GM21723 (cell line): ENCODE data around the gene SNRNP35.
"Not testable (repeated sequence)": the region's sequence is repeated elsewhere in the genome, so short reads cannot be mapped to it uniquely, and the experiment has no call there.

Experiments used
- ATAC-seq: cut with Tn5 transposase; IDR thresholded peaks from one replicate; pipeline ENCODE4 v1.9.1; 2021; ENCODE audit warnings: mild to moderate bottlenecking, moderate library complexity; ENCODE audit not compliant: unreplicated experiment

SNRNP35 gene

GRCh38 chr12:123446333-123446713 is 11.6 kb upstream of the SNRNP35 start:
- no peak for ATAC-seq

DNA sequence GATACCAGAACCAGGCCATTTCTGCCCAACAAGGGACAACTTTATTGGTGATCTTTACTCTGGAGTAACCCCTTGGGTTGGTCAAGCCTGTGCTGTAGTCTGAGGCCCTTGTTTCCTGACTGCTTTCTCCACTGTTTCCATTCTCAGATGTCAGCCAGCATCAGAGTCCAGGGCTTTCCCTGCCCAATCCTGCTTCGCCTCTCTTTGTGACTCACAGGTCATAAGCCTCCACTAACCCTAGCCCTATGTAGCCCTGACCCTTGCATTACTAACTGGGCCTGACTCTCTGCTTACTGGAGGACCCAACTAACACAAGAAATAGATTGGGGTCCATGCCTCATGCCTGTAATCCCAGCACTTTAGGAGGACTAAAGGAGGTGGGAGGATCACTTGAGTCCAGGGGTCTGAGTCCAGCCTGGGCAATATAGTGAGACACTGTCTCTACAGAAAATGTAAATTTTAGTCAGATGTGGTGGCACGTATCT is 8.6 kb upstream of the SNRNP35 start:
- ATAC-seq = no peak

DNA sequence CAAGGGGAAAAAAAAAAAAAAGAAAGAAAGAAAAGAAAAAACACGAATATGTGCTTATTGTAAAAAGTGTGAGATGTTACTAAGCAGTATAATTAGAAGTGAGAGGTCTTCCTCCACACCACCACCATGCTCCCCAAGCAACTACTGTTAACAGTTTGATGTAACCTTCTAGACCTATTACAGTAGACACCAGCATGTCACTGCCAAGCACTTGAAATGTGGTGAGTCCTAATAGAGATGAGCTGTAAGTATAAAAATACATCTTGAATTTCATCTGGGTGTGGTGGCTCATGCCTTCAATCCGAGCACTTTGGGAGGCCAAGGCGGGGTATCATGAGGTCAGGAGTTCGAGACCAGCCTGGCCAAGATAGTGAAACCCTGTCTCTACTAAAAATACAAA is 8.1 kb upstream of the SNRNP35 start:
- ATAC-seq = no peak

- no peak for ATAC-seq
Measured at GRCh38 chr12:123450636-123451035, 7.3 kb upstream of the SNRNP35 start.

- ATAC-seq = not testable (repeated sequence)
Measured at GRCh38 chr12:123452276-123452550, 5.7 kb upstream of the SNRNP35 start.

- no peak for ATAC-seq
Measured at GRCh38 chr12:123453165-123453564, 4.8 kb upstream of the SNRNP35 start.

- ATAC-seq = not testable (repeated sequence)
Measured at GRCh38 chr12:123463174-123463573, 5.2 kb downstream of the SNRNP35 start.

- no peak for ATAC-seq
Measured at GRCh38 chr12:123465084-123465483, 7.1 kb downstream of the SNRNP35 start.

DNA sequence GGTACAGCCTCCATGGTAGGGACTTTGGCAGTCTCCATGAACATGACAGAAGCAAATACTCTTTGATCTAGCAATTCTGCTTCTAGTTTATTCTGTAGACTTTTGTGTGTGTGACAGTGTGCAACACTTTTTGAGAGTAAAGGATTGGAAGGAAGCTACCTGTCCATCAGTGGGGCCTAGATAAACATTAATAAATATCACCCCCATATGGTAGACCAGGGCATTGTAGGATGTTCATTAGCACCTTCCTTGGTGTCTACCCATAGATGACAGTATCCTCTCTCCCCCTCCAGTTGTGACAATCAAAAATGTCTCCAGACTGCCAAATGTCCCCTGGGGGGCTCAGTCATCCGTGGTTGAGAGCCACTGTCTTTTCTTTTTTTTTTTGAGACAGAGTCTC is 10.8 kb downstream of the SNRNP35 start:
- ATAC-seq = peak; percentile 81

DNA sequence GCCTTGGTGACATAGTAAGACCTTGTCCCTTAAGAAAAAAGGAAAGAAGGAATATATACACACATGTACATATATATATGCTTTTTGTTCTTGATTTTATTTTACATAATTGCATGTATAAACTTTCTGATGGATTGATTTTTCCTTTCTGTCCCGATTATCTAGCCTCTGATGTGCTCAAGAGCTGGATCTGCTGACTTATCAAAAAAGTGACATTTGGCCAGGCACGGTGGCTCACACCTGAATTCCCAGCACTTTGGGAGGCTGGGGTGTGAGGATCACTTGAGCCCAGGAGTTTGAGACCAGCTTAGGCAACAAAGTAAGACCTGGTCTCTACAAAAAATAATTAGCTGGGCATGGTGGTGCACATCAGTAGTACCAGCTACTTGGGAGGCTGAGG is 12.0 kb downstream of the SNRNP35 start:
- no peak for ATAC-seq

- ATAC-seq = no peak
Measured at GRCh38 chr12:123471374-123472068, 13.6 kb downstream of the SNRNP35 start.

DNA sequence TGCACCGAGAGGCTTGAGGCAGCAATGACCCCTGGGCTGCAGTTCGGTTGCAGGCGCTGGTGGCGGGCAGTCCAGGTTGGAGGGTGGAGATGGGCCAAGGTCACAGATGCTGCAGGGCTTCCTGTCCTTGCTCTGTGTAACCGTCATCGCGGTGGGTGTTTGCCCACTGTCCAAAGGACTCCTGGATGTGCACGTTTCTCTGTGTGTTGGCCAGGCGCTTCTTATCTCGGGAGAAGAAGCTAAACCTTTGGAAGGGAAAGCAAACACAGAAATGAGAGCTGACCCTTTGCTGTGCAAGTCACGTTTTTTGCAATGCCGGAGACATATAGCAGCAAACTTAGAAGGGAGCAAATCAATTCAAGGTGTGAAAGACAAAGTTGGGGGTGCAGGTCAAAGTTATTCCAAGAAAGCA is 14.5 kb downstream of the SNRNP35 start:
- ATAC-seq = no peak

- ATAC-seq = no peak
Measured at GRCh38 chr12:123474485-123475245, 16.7 kb downstream of the SNRNP35 start.

DNA sequence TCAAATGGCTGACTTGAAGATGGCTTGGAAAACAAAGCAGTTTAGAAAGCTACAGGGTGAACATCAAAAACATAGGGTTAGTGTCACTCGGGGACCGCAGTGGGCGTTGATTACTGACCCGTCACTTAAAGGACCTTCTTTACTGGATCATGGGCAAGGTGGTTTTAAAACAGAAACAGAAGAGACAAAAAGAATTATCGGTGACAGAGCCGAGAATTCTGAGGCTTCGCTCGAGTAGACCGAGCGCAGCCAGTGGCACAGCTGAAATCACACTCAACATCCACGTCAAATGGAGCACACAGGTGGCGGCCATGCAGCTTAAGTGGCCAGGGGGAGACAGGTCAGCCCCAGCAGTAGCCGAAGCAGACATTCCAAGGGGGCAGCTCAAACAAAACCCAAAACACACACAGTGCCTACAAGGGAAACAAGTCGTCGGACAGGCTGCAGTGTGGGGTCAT is 17.3 kb downstream of the SNRNP35 start:
- no peak for ATAC-seq

DNA sequence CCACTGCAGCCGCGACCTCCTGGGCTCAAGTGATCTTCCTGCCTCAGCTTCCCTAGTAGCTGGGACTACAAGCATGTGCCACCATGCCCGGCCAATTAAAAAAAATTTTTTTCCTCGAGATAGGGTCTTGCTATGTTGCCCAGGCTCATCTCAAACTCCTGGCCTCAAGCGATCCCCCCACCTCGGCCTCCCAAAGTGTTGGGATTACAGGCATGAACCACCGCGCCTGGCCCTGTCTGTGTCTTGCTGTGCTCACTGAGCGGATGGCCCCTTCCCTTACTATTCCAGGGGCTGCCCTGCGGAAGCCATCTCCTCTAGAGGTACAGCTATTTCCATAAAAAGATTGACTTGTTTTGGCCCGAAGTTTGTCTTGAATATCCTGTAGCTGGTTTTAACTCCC is 20.1 kb downstream of the SNRNP35 start:
- no peak for ATAC-seq

DNA sequence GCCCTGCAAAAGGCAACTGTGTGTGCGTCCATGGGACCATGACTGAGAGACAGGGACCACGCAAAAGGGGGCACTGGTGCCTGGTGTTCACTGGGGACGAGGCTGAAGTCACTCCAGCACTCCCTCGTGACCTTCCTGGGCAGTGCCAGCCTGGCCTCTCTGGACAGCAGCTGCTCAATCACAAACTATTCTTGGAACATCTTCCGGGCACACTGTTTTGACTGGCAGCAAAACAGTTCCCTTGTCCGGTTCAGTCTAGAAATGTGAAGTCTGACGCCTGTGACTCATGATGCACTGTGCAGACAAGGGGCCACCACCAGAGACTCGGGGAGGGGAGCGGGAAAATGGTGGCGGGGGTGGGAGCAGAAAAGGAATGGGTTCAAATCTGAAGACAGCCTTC is 20.8 kb downstream of the SNRNP35 start:
- no peak for ATAC-seq

GRCh38 chr12:123479442-123480180 is 21.7 kb downstream of the SNRNP35 start:
- no peak for ATAC-seq

DNA sequence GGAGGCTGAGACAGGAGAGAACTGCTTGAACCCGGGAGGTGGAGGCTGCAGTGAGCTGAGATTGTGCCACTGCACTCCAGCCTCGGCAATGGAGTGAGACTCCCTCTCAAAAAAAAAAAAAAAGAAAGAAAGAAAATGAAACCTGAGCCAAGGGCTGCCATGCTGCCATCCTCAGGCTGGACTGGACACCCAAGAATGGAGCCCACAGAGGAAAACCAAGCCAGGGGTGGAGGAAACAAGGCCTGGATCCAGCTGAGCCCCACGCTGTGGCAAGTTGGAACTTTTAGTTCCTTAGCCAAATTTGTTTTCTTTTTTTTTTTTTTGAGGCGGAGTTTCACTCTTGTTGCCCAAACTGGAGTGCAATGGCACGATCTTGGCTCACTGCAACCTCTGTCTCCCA is 23.3 kb downstream of the SNRNP35 start:
- ATAC-seq = not testable (repeated sequence)

- no peak for ATAC-seq
Measured at GRCh38 chr12:123482876-123483275, 24.9 kb downstream of the SNRNP35 start.

DNA sequence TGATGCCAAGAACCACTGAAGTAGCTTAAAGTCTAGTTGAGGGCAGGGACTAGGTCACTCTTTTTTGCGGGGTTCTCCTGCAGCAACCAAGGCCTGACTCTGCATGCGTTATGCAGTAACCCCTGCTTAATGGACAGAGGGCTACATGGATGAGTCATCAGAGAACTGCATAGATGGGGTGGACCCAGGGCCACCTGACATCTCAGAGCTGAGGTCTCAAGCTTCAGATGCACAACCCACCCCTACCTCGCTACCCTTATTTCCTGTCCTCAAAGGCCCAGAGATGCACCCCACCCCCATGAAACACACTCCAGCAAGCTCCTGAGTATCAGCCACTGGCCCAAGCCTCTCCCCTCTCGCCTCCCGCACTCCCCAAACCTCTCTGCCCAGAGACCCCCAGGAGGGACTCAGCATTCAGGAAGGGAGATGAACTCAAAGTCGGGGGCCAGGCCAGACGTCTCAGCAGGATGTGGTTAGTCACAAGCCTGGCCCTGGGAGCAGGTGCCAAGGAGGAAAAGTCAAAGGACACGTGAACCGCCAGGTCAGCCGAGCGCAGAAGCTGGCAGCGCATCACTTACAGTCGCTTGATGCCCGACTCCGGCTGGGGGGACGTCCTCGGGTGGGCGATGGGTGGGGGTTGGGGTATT is 25.8 kb downstream of the SNRNP35 start:
- no peak for ATAC-seq

GRCh38 chr12:123485756-123486155 is 27.8 kb downstream of the SNRNP35 start:
- ATAC-seq = no peak
